D341Med (cell line): ENCODE data around the gene EVA1A.

ENCODE experiments used
- DNase-seq: peaks from one replicate; pipeline ENCODE4 v3.0.0; 2012; ENCODE audit warnings: low spot score

Gene EVA1A

GRCh38 chr2:75560768-75561565 is at the start of gene EVA1A:
EVA1A (minus strand) TSS chr2:75560939; CDS start chr2:75518140, 42,799 bp downstream.
- DNase-seq, result peak; percentile 45

GRCh38 chr2:75609937-75610508 is 49.3 kb upstream of the EVA1A start:
- no peak for DNase-seq

- DNase-seq, result no peak
Observed at GRCh38 chr2:75609334-75609689, 48.6 kb upstream of the EVA1A start.

- peak; percentile 86 for DNase-seq
Observed at GRCh38 chr2:75608684-75609333, 48.1 kb upstream of the EVA1A start.

GRCh38 chr2:75607988-75608683 is 47.4 kb upstream of the EVA1A start:
- no peak for DNase-seq

- DNase-seq, result no peak
Observed at GRCh38 chr2:75607400-75607798, 46.7 kb upstream of the EVA1A start.

GRCh38 chr2:75606761-75607399 is 46.1 kb upstream of the EVA1A start:
- DNase-seq, result no peak

GRCh38 chr2:75605770-75606529 is 45.2 kb upstream of the EVA1A start:
- no peak for DNase-seq

GRCh38 chr2:75604484-75604883 is 43.7 kb upstream of the EVA1A start:
- no peak for DNase-seq

- no peak for DNase-seq
Observed at GRCh38 chr2:75603477-75603876, 42.7 kb upstream of the EVA1A start.

GRCh38 chr2:75602724-75603342 is 42.1 kb upstream of the EVA1A start:
- DNase-seq, result no peak

GRCh38 chr2:75600461-75601011 is 39.8 kb upstream of the EVA1A start:
- DNase-seq, result no peak

- no peak for DNase-seq
Observed at GRCh38 chr2:75598589-75599155, 37.9 kb upstream of the EVA1A start.

- no peak for DNase-seq
Observed at GRCh38 chr2:75597949-75598348, 37.2 kb upstream of the EVA1A start.

GRCh38 chr2:75596784-75597183 is 36.0 kb upstream of the EVA1A start:
- no peak for DNase-seq

GRCh38 chr2:75595541-75596395 is 35.0 kb upstream of the EVA1A start:
- DNase-seq, result no peak

GRCh38 chr2:75594596-75594995 is 33.9 kb upstream of the EVA1A start:
- no peak for DNase-seq

- no peak for DNase-seq
Observed at GRCh38 chr2:75592888-75593287, 32.1 kb upstream of the EVA1A start.

GRCh38 chr2:75592030-75592429 is 31.3 kb upstream of the EVA1A start:
- no peak for DNase-seq
